Measurements from ENCODE around the gene AKT1. TPM values are rescaled to one million over a fixed set of nuclear protein-coding genes. Genes with fewer than 3 reads are reported as not detected.

Gene AKT1
- total RNA-seq, 1 donor from 2014 or later = 155 TPM

DNA sequence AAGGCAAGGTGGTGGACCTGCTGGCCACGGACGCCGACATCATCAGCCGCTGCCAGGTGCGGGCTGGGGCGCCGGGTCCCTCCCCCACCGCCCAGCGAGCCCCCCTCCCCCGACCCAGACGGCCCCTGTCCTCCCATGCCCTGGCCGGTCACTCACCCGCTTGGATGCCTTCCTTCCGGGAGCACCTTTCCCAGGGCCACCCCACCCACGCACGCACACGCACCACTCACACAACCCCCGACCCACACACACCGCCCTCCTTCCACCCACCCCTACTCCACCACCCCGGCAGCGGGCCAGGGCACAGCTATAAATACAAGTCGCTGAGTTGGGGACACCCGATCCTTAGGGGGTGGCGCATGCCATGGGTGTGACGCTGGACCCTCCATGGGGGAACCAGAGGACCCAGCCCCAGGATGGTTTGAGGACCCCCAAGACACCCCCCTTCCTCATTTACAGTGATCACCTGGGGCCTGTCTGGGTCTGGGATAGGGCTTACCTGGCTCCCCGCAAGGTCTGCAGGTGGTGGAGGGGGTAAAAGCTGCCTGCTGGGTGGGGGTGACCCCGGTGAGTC, 71.1 kb downstream of the AKT1 start:
- Mint-ChIP-seq H3K9me3 (ENCODE audit: unreplicated experiment) (no peaks in the 10 kb centered on the region), H3K4me1 (ENCODE audit: low read depth, unreplicated experiment) (peaks cover 7% of the 10 kb centered on the region), H3K36me3 (ENCODE audit: low read depth, unreplicated experiment) (peaks cover 3% of the 10 kb centered on the region), H3K4me3 (ENCODE audit: unreplicated experiment) (peak overlapping the region; percentile 50), H3K27me3 (ENCODE audit: low read depth, unreplicated experiment) (peaks cover 16% of the 10 kb centered on the region), H3K27ac (ENCODE audit: unreplicated experiment) (no peak overlapping the region)
- no peaks in the 10 kb centered on the region for H3K9me3 ChIP-seq (ENCODE audit: insufficient read depth, low read depth, low read length)
- H3K79me2 ChIP-seq (ENCODE audit: insufficient read depth, low read length) = no peaks in the 10 kb centered on the region
- FAIRE-seq (no peak), DNase-seq (ENCODE audit: low read depth) (no peak)
- TF ChIP-seq EZH2 (IDR thresholded peaks at IDR 0.05; ENCODE audit: insufficient read depth, low read length) = no peak
- TF ChIP-seq, protein P1, sequence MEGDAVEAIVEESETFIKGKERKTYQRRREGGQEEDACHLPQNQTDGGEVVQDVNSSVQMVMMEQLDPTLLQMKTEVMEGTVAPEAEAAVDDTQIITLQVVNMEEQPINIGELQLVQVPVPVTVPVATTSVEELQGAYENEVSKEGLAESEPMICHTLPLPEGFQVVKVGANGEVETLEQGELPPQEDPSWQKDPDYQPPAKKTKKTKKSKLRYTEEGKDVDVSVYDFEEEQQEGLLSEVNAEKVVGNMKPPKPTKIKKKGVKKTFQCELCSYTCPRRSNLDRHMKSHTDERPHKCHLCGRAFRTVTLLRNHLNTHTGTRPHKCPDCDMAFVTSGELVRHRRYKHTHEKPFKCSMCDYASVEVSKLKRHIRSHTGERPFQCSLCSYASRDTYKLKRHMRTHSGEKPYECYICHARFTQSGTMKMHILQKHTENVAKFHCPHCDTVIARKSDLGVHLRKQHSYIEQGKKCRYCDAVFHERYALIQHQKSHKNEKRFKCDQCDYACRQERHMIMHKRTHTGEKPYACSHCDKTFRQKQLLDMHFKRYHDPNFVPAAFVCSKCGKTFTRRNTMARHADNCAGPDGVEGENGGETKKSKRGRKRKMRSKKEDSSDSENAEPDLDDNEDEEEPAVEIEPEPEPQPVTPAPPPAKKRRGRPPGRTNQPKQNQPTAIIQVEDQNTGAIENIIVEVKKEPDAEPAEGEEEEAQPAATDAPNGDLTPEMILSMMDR (IDR thresholded peaks at IDR 0.05; ENCODE audit: insufficient read depth, low read depth, low read length) = no peak
- H3K4me3 ChIP-seq (ENCODE audit: insufficient read depth, low read depth, low read length) = peak overlapping the region; percentile 42
- H4K20me1 ChIP-seq (ENCODE audit: insufficient read depth, low read length) = peaks cover 31% of the 10 kb centered on the region
- no peak overlapping the region for H3K9ac ChIP-seq (ENCODE audit: low read length)
- H3K4me1 ChIP-seq (ENCODE audit: insufficient read depth, low read length) = peaks cover 21% of the 10 kb centered on the region
- peak overlapping the region; percentile 41 for H2AFZ ChIP-seq (ENCODE audit: low read depth, low read length)
- no peak overlapping the region for H3K27ac ChIP-seq (ENCODE audit: low read depth, low read length)
- H3K27me3 ChIP-seq (ENCODE audit: insufficient read depth, low read length) = no peaks in the 10 kb centered on the region
- peak overlapping the region; percentile 81 for H3K4me2 ChIP-seq (ENCODE audit: low read length)
- no peaks in the 10 kb centered on the region for H3K36me3 ChIP-seq (ENCODE audit: insufficient read depth, low read length)

DNA sequence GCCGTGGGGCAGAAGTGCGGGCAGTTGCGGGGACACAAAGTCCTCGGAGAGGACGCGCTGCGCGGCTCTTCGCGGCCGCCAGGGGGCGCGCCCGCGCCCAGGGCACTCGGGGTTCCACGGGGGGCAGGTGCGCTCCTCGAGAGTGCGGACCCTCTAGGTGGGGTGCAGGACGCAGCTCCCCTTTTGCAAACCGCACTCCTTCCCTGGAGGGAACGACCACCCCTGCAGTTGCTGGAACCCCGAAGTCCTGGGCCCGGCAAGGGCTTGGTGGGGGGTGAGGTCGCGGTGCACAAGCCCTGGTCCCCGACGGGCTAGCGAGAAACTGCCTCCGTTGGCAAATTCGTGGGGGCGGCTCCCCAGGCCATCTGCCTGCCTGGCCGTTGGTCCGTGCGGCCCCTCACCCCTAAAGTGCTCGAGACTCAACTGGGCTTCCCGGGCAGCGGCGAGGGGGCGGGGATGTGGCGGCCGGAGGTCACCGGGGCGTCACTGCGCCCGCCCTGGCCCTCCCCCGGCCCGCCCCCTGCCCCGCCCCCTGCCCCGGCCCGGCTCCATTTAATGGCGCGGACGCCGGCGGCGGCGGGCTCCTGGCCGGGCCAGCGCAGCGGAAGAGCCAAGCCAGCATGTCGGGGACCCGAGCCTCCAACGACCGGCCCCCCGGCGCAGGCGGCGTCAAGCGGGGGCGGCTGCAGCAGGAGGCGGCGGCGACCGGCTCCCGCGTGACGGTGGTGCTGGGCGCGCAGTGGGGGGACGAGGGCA, 71.7 kb downstream of the AKT1 start, which contains the start of gene ADSS1:
Gene ADSS1 (plus strand): TSS at position 579 of the 756 bp plus-strand sequence. CDS start 42 bp downstream, at position 621.
- H3K4me1 Mint-ChIP-seq (ENCODE audit: low read depth, unreplicated experiment) = peaks cover 7% of the 10 kb centered on the region
- Histone ChIP-seq H3K36me3 (ENCODE audit: insufficient read depth, low read length) (no peaks in the 10 kb centered on the region), H3K27me3 (ENCODE audit: insufficient read depth, low read length) (no peaks in the 10 kb centered on the region), H3K79me2 (ENCODE audit: insufficient read depth, low read length) (no peaks in the 10 kb centered on the region), H3K27ac (ENCODE audit: low read depth, low read length) (no peak within 1 kb of the TSS), H2AFZ (ENCODE audit: low read depth, low read length) (peak within 1 kb of the TSS; percentile 41), H3K4me2 (ENCODE audit: low read length) (peak within 1 kb of the TSS; percentile 81), H3K9ac (ENCODE audit: low read length) (no peak within 1 kb of the TSS), H4K20me1 (ENCODE audit: insufficient read depth, low read length) (peaks cover 31% of the 10 kb centered on the region), H3K4me1 (ENCODE audit: insufficient read depth, low read length) (peaks cover 21% of the 10 kb centered on the region), H3K4me3 (ENCODE audit: insufficient read depth, low read depth, low read length) (peak within 1 kb of the TSS; percentile 44), H3K9me3 (ENCODE audit: insufficient read depth, low read depth, low read length) (no peaks in the 10 kb centered on the region)
- H3K4me3 Mint-ChIP-seq (ENCODE audit: unreplicated experiment) = peak within 1 kb of the TSS; percentile 50
- no peak for FAIRE-seq
- no peak for DNase-seq (ENCODE audit: low read depth)
- peaks cover 3% of the 10 kb centered on the region for H3K36me3 Mint-ChIP-seq (ENCODE audit: low read depth, unreplicated experiment)
- TF ChIP-seq EZH2 (IDR thresholded peaks at IDR 0.05; ENCODE audit: insufficient read depth, low read length) = no peak
- TF ChIP-seq, protein P1 (IDR thresholded peaks at IDR 0.05; ENCODE audit: insufficient read depth, low read depth, low read length) = peak; percentile 39
- H3K27ac Mint-ChIP-seq (ENCODE audit: unreplicated experiment) = no peak within 1 kb of the TSS
- H3K27me3 Mint-ChIP-seq (ENCODE audit: low read depth, unreplicated experiment) = peaks cover 12% of the 10 kb centered on the region
- no peaks in the 10 kb centered on the region for H3K9me3 Mint-ChIP-seq (ENCODE audit: unreplicated experiment)
